HL-60 (cell line): ENCODE data around the gene NETO2.

Source experiments
- GABPA ChIP-seq: IDR thresholded peaks from 2 replicates; pipeline ENCODE4 v1.6.1; 2012; ENCODE audit warnings: low read depth
- POLR2AphosphoS5 ChIP-seq: IDR thresholded peaks from 2 replicates; pipeline ENCODE4 v1.6.1; 2012; ENCODE audit warnings: low read depth
- TF ChIP-seq, protein P1 (sequence below): IDR thresholded peaks from one replicate; pipeline ENCODE4 v1.5.1; 2011; ENCODE audit warnings: low read length, control low read depth, inconsistent platforms; ENCODE audit not compliant: insufficient read depth
- TF ChIP-seq, protein P2 (sequence below): IDR thresholded peaks from 2 replicates; pipeline ENCODE4 v1.6.1; 2012; ENCODE audit warnings: low read depth; ENCODE audit not compliant: insufficient replicate concordance

DNA sequence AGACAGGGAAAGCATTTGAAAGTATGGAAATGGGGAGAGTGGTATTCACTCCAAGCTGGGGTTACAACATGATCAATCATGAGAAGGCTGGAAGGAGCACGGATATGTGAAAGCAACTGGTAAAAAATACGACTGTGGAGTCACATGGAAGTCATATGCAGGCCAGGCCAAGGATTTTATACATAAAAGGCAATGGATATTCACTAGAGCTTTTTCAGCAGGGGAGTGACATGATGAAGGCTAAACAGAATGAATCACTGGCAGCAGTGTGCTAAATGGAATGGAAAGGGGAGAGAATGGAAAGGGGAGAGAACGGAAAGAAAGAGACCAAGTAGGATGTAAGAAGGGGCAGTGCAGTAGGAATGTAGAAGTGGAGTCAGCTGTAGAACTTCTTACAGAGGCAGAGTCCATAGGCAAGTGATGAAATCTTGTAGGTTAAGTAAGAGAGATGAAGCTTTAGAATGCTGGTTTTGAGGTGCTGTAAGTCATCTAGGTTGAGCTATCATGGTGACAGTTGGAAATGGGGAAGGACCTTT is 13.0 kb upstream of the NETO2 start:
- TF ChIP-seq, protein P1, sequence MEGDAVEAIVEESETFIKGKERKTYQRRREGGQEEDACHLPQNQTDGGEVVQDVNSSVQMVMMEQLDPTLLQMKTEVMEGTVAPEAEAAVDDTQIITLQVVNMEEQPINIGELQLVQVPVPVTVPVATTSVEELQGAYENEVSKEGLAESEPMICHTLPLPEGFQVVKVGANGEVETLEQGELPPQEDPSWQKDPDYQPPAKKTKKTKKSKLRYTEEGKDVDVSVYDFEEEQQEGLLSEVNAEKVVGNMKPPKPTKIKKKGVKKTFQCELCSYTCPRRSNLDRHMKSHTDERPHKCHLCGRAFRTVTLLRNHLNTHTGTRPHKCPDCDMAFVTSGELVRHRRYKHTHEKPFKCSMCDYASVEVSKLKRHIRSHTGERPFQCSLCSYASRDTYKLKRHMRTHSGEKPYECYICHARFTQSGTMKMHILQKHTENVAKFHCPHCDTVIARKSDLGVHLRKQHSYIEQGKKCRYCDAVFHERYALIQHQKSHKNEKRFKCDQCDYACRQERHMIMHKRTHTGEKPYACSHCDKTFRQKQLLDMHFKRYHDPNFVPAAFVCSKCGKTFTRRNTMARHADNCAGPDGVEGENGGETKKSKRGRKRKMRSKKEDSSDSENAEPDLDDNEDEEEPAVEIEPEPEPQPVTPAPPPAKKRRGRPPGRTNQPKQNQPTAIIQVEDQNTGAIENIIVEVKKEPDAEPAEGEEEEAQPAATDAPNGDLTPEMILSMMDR = no peak
- TF ChIP-seq, protein P2, sequence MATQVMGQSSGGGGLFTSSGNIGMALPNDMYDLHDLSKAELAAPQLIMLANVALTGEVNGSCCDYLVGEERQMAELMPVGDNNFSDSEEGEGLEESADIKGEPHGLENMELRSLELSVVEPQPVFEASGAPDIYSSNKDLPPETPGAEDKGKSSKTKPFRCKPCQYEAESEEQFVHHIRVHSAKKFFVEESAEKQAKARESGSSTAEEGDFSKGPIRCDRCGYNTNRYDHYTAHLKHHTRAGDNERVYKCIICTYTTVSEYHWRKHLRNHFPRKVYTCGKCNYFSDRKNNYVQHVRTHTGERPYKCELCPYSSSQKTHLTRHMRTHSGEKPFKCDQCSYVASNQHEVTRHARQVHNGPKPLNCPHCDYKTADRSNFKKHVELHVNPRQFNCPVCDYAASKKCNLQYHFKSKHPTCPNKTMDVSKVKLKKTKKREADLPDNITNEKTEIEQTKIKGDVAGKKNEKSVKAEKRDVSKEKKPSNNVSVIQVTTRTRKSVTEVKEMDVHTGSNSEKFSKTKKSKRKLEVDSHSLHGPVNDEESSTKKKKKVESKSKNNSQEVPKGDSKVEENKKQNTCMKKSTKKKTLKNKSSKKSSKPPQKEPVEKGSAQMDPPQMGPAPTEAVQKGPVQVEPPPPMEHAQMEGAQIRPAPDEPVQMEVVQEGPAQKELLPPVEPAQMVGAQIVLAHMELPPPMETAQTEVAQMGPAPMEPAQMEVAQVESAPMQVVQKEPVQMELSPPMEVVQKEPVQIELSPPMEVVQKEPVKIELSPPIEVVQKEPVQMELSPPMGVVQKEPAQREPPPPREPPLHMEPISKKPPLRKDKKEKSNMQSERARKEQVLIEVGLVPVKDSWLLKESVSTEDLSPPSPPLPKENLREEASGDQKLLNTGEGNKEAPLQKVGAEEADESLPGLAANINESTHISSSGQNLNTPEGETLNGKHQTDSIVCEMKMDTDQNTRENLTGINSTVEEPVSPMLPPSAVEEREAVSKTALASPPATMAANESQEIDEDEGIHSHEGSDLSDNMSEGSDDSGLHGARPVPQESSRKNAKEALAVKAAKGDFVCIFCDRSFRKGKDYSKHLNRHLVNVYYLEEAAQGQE = no peak
- no peak for TF ChIP-seq POLR2AphosphoS5
- no peak for TF ChIP-seq GABPA
